C4-2B (cell line): Measurements from ENCODE around the gene KRT80.

Source experiments
- CTCF ChIP-seq: fragments of 450-650 bp; conservative IDR thresholded peaks from 2 replicates; pipeline ENCODE4 v1.5.1; 2017; ENCODE audit warnings: mild to moderate bottlenecking
- ZFX ChIP-seq: fragments of 450-650 bp; IDR thresholded peaks from 2 replicates; pipeline ENCODE4 v1.6.1; 2017

GRCh38 chr12:52119398-52120254, 72.2 kb downstream of the KRT80 start:
- peak; percentile 67 for TF ChIP-seq CTCF
- no peak for TF ChIP-seq ZFX
